SJCRH30 (cell line): ENCODE data around the gene IGF2. TPM values are rescaled to one million over a fixed set of nuclear protein-coding genes. Genes with fewer than 3 reads are reported as not detected.

Source experiments
- DNase-seq, 2 experiments: peaks; one replicate each; pipeline ENCODE4 v3.0.0-alpha.2; 2015 to 2020
- H3K27ac ChIP-seq: fragments of 250-450 bp; sonication (Bioruptor Pico); 2 replicates; pipeline ENCODE4 v1.5.1; 2020; ENCODE audit warnings: mild to moderate bottlenecking, moderate library complexity
- H3K27me3 ChIP-seq: fragments of 250-450 bp; sonication (Bioruptor Pico); 2 replicates; pipeline ENCODE4 v1.5.1; 2020; ENCODE audit warnings: mild to moderate bottlenecking, moderate library complexity
- H3K36me3 ChIP-seq: fragments of 250-450 bp; sonication (Bioruptor Pico); 2 replicates; pipeline ENCODE4 v1.5.1; 2020; ENCODE audit warnings: mild to moderate bottlenecking, moderate library complexity
- H3K4me1 ChIP-seq: fragments of 250-450 bp; sonication (Bioruptor Pico); 2 replicates; pipeline ENCODE4 v1.5.1; 2020; ENCODE audit warnings: mild to moderate bottlenecking, moderate library complexity
- H3K4me3 ChIP-seq: fragments of 250-450 bp; sonication (Bioruptor Pico); 2 replicates; pipeline ENCODE4 v1.5.1; 2020; ENCODE audit warnings: mild to moderate bottlenecking, moderate library complexity
- H3K9me3 ChIP-seq: fragments of 250-450 bp; sonication (Bioruptor Pico); replicated peaks from 2 replicates; pipeline ENCODE4 v1.5.1; 2020; ENCODE audit warnings: mild to moderate bottlenecking, moderate library complexity
- total RNA-seq: library from RNA; depleted of rRNA; stranded (reverse); fragments of >200 nt; shearing (Covaris generic); gene quantifications from 2 replicates; pipeline ENCODE4 v1.2.3, GENCODE V29; 2014

IGF2 gene
- total RNA-seq, 1 experiment from 2014 or later = 513 TPM

DNA sequence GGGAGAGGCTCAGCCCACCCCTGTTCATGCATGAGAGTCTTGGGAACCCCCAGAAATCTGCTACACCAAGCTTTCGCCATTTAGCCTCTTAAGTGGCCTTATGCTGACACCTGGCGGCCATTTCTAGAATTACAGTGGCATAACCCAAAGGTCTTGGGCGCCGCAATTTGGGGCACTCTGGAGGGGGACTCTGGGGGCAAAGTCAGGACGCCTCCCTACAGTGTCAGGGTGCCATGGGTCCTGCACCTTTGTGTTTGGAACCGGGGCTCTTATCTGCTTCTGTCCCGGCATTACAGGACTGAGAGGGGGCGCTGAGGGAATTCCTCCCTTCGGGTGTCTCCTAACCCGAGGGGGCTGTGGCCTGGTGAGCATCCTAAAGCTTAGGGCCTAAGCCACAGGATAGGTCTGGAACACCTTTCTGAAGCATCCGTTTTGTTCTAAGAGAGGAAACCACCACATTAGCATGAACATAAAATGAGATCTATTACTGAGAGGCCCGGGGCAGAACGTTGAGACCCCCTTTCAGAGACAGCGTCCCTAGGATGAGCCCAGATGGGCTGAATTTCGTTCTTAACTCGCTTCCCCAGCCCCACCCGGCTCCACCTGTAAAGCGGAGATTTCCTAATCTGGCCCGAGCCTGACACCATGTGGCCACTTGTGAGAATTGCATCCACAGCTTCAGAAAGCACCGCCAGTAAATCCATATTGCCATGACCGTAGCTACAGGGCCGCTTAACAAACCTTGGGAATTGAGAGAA, 12.5 kb upstream of the IGF2 start:
- no peak overlapping the region for H3K4me3 ChIP-seq
- peak; percentile 78 to 93 for DNase-seq
- H3K27me3 ChIP-seq = no peaks in the 10 kb centered on the region
- no peaks in the 10 kb centered on the region for H3K9me3 ChIP-seq
- H3K36me3 ChIP-seq = no peaks in the 10 kb centered on the region
- no peak overlapping the region for H3K27ac ChIP-seq
- H3K4me1 ChIP-seq = peaks cover 56% of the 10 kb centered on the region

DNA sequence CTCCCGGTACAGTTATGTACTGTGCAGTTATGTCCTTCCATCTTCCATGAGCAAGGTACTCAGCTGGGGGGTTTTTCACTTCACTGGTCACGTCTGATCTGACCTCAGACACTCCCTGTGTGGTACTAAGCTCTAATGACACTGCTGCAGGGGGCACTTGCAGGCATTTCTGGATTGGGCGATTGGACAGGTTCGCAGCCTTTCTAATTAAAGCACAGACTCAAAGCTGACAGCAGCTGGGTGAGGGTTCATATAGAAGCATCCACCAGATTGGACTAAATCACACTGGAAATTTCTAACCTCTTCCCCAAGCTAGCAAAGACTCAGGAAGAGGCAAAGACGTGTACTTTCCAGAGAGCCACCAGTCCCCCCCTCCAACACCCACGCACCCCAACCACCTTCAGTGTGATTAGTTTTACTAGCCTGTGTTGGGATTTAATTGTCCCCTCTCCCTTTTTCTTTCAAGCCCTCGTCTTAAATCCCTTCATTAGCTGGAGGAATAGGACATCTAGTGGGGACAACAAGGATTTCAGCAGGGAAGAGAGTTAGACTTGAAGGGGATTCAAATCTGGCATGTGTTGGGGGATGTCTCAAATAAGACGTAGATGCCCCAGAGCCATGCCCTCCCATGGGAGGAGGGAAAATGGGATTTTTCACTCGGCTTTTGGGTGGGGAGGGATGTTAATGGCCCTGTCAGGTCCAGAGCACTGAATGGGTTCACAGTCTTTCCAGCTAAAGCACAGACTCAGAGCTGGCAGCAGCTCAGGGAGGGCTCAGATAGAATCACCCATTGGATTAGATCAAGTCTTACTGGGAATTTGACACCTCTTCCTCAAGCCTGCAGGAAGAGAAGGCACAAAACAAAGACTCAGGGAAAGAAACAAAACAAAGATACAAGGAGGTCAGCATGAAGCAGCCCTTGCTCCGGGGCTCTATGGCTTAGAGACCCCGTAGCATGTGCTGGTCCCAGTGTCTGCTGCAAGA, 11.0 kb upstream of the IGF2 start:
- no peak overlapping the region for H3K4me3 ChIP-seq
- no peaks in the 10 kb centered on the region for H3K27me3 ChIP-seq
- peak; percentile 71 to 93 for DNase-seq
- no peaks in the 10 kb centered on the region for H3K36me3 ChIP-seq
- no peaks in the 10 kb centered on the region for H3K9me3 ChIP-seq
- peak overlapping the region; percentile 73 for H3K27ac ChIP-seq
- H3K4me1 ChIP-seq = peaks cover 51% of the 10 kb centered on the region

GRCh38 chr11:2149460-2149859, 10.3 kb upstream of the IGF2 start:
- no peak for DNase-seq
- H3K4me1 ChIP-seq = peaks cover 56% of the 10 kb centered on the region
- no peak overlapping the region for H3K4me3 ChIP-seq
- H3K36me3 ChIP-seq = no peaks in the 10 kb centered on the region
- peak overlapping the region; percentile 73 for H3K27ac ChIP-seq
- no peaks in the 10 kb centered on the region for H3K9me3 ChIP-seq
- no peaks in the 10 kb centered on the region for H3K27me3 ChIP-seq

- Histone ChIP-seq H3K4me1 (peaks cover 56% of the 10 kb centered on the region), H3K27me3 (no peaks in the 10 kb centered on the region), H3K27ac (peak overlapping the region; percentile 73), H3K9me3 (no peaks in the 10 kb centered on the region), H3K4me3 (no peak overlapping the region), H3K36me3 (no peaks in the 10 kb centered on the region)
- DNase-seq = peak; percentile 68 to 83
These were observed 9.4 kb upstream of the IGF2 start for GRCh38 chr11:2148595-2148994.

- Histone ChIP-seq H3K27me3 (no peaks in the 10 kb centered on the region), H3K4me1 (peaks cover 62% of the 10 kb centered on the region), H3K36me3 (no peaks in the 10 kb centered on the region), H3K27ac (no peak overlapping the region), H3K9me3 (no peaks in the 10 kb centered on the region), H3K4me3 (no peak overlapping the region)
- DNase-seq = no peak
These were observed 8.2 kb upstream of the IGF2 start for GRCh38 chr11:2147391-2147790.

- no peak for DNase-seq
- Histone ChIP-seq H3K9me3 (no peaks in the 10 kb centered on the region), H3K4me3 (no peak overlapping the region), H3K27ac (no peak overlapping the region), H3K4me1 (peaks cover 56% of the 10 kb centered on the region), H3K36me3 (no peaks in the 10 kb centered on the region), H3K27me3 (no peaks in the 10 kb centered on the region)
These were observed 6.9 kb upstream of the IGF2 start for GRCh38 chr11:2146051-2146450.

DNA sequence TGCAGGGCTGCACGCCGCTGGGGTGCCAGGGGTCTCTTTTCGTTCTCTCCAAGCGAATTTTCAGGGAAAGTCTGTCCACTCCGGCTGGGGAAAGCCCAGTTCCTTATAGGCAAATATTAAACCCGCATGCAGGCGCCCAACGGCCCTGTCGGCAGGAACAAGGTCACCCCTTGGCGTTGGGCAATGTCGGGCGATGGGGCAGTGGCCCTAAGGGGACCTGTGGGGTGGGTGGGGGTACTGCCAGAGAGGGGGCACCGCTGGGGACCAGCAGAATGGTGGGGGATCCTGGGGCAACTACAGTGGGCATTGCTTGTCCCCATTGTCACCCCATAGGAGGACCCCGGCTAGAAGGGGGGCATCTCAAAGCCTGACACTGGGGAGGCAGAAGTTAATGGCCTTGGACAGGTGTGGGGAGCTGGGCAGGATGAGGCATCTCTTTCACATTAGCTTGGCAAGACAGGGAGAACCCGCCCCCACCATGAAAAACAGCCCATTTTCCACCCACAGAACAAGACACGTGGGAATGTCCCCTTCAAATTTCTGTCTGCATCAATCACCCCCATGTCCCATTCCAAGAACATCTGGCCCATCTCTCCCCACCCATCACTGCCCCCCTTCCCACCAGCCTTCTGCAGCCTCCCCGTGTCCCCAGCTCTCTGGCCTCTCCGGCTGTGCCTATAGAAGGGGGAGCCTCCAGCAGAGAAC, 5.5 kb upstream of the IGF2 start:
- DNase-seq = peak; percentile 60 to 75
- no peaks in the 10 kb centered on the region for H3K27me3 ChIP-seq
- no peaks in the 10 kb centered on the region for H3K9me3 ChIP-seq
- peak overlapping the region; percentile 87 for H3K4me3 ChIP-seq
- H3K4me1 ChIP-seq = peaks cover 42% of the 10 kb centered on the region
- H3K27ac ChIP-seq = peak overlapping the region; percentile 72
- H3K36me3 ChIP-seq = no peaks in the 10 kb centered on the region

- peak in 1 of 2 experiments; percentile 53 for DNase-seq
- peaks cover 35% of the 10 kb centered on the region for H3K4me1 ChIP-seq
- no peaks in the 10 kb centered on the region for H3K27me3 ChIP-seq
These were observed 4.8 kb upstream of the IGF2 start for GRCh38 chr11:2143799-2144543.

GRCh38 chr11:2143477-2143798, 4.2 kb upstream of the IGF2 start:
- Histone ChIP-seq H3K27ac (peak overlapping the region; percentile 72), H3K4me3 (peak overlapping the region; percentile 87), H3K4me1 (peaks cover 29% of the 10 kb centered on the region), H3K36me3 (no peaks in the 10 kb centered on the region), H3K27me3 (no peaks in the 10 kb centered on the region), H3K9me3 (no peaks in the 10 kb centered on the region)
- peak in 1 of 2 experiments; percentile 52 for DNase-seq

More at GRCh38 chr11:2143799-2144543, 4.8 kb upstream of the IGF2 start:
- H3K9me3 ChIP-seq = no peaks in the 10 kb centered on the region
- H3K27ac ChIP-seq = peak overlapping the region; percentile 72
- peak overlapping the region; percentile 87 for H3K4me3 ChIP-seq
- no peaks in the 10 kb centered on the region for H3K36me3 ChIP-seq

DNA sequence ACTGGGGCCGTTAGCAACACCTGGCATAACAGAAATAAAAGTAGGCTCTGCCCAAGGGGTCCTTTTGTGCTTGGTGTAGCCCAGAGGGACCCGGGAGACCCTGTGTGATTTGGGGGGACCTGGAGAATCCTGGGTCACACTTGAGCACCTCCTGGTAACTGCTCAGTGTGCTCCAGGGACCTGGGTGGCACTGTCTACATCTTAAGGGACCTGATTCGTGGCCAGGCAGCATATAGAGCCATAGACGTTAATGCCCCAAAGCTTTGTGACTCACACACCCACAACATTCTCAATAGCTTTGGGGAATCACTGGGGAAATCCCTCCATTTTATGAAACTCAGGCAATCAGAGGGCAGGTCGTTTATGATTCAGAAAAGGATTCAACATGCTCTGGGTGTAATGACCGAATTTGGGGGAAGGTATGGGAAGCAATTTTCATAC, 3.6 kb upstream of the IGF2 start:
- Histone ChIP-seq H3K27ac (peak overlapping the region; percentile 81), H3K4me3 (peak overlapping the region; percentile 87), H3K27me3 (no peaks in the 10 kb centered on the region), H3K4me1 (peaks cover 23% of the 10 kb centered on the region), H3K9me3 (no peaks in the 10 kb centered on the region), H3K36me3 (peaks cover under 1% of the 10 kb centered on the region; the same call in 1 of the 2 replicates)
- peak in 1 of 2 experiments; percentile 72 for DNase-seq

DNA sequence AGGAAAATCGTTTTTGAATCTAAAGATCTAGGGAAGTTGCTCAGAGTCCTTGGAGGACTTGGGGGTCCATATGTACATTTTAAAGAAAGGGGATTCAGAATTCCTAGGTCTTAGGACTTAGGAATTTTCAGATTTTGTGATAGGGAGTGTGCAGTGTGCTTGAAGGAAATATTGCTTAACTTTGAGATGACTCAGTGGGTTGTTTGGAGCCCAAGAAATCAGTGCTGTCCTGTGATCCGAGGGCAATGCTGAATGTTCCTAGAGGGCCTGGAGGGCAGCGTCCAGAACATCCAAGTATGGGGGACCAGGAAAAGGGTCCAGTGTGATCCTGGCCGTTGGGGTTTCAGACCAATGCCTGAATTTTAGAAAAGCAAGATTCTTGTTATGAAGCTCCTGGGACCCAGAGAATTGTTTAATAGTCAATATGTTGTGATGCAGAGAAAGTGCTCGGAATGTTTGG, 3.1 kb upstream of the IGF2 start:
- H3K4me3 ChIP-seq = peak overlapping the region; percentile 87

GRCh38 chr11:2140411-2141400, 1.5 kb upstream of the IGF2 start:
- peak; percentile 57 to 66 for DNase-seq
- no peaks in the 10 kb centered on the region for H3K9me3 ChIP-seq
- H3K4me1 ChIP-seq = peaks cover 17% of the 10 kb centered on the region
- peaks cover 20% of the 10 kb centered on the region for H3K36me3 ChIP-seq
- no peaks in the 10 kb centered on the region for H3K27me3 ChIP-seq
- H3K27ac ChIP-seq = peak overlapping the region; percentile 81
- H3K4me3 ChIP-seq = peak overlapping the region; percentile 87

More for the DNA sequence above, 3.1 kb upstream of the IGF2 start:
- peak in 1 of 2 experiments; percentile 51 for DNase-seq
- H3K4me1 ChIP-seq = peaks cover 18% of the 10 kb centered on the region
- no peaks in the 10 kb centered on the region for H3K27me3 ChIP-seq
- no peaks in the 10 kb centered on the region for H3K9me3 ChIP-seq
- peaks cover 5% of the 10 kb centered on the region; the same call in 1 of the 2 replicates for H3K36me3 ChIP-seq
- peak overlapping the region; percentile 81 for H3K27ac ChIP-seq
